ENCODE data around the gene ARHGEF16.

The ARHGEF16 gene

GRCh38 chr1:3456964-3457909, 2.8 kb downstream of the ARHGEF16 start:
- DNase-seq (ENCODE audit: low read depth in 3 of 3): no peak

DNA sequence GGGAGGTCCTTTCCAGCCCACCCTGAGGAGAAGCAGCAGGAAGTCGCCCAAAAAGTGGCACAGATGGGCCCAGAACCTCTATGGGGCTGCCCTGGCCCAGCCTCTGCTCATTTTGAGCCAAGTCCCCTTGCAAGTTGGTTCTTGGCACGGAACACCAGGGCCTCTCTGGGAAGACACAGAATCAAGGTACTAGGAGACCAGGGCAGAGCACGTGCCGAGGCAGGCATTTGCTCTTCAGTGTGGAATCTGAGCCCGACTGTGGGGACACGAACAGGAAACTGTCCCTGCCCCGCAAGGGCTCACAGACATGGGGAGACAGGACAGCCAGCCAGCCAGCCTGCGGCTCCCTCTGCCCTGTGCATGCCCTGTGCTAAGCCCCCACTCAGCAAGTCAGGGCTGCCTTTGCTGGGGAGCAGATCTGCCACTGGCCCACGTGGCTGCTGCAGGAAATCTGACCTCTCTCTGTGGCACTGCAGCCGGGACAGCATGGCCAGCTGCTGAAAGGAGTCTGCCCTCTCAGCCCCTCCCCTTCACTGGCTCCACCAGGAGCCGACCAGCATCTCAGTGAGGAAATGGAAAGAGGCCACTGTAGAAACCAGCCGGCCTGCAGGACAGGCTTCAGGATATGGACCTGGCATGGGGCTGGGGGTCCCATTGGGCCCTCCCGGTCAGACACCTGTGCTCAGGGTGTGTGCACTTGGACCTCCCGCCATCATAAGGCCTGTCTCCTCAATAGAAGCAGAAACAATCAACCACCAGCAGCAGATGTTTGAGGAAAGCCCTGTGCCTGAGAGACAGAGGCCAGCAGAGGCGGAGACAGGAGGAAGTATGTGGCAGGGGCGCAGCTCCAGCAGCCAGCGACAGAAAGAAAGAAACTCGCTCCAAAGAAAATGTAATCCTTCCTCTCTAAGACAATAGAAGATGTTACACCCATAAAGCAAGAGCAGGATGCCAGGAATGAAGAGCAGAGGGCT, 3.7 kb downstream of the ARHGEF16 start:
- no peak for DNase-seq (ENCODE audit: low read depth in 3 of 3)

- DNase-seq (ENCODE audit: low read depth in 3 of 3): no peak
Observed at GRCh38 chr1:3459051-3459908, 4.8 kb downstream of the ARHGEF16 start.

DNA sequence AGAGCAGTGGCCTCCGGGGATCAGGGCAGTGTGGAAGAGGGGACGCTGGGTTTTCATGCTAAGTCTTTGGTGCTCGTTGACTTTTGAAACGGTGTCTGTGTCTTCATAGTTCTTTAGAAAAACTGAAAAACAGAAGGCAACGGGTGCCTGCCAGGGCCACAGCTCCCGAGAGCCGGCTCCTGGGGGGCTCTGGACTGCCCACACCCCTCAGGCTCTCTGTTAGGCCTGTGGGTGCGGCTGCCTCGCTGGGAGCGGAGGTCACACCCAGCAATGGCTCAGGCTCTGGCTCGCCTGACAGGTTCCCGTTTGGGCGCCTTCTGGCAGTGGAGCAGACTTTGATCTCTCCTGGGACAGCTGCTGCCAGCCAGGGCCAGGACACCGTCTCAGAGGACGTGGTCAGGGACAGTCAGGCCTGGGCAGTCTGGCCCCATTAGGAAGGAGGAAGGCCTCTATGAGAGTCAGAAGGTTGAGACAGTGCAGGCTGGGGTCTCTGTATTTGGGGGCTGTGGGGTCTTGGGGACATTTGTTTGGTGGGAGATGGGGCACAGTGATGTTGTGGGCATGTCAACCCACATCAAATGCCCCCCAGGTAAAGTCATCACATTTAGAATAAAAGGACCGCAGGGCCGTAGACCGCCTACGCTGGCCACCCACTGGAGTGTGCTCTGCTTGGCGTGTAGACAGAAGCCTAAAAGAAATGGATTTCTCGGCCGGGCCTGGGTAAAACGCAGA, 5.6 kb downstream of the ARHGEF16 start:
- DNase-seq (ENCODE audit: low read depth in 3 of 3): no peak

DNA sequence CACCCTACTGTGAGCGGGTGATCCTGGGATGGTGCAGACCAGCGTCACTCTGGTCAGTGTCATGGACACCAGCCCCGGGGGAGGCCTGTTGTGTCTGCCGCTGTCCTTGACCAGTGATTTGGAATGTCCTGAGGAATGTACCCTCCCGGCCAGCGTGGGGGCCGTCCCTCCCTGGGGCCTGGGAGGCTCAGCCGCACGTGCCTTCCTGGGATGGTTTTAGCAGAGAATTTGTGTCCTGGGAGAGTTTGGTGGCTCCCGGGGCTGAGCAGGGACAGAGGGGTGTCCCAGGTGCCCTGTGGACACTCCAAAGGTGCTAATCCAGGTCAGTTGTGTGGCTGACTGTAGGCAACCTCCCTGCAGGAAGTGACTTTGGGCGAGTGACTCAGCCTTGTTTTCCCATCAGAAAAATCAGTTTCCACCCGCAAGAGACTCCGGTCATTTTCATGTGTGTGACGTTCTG, 6.2 kb downstream of the ARHGEF16 start:
- DNase-seq (ENCODE audit: low read depth in 3 of 3): no peak

DNA sequence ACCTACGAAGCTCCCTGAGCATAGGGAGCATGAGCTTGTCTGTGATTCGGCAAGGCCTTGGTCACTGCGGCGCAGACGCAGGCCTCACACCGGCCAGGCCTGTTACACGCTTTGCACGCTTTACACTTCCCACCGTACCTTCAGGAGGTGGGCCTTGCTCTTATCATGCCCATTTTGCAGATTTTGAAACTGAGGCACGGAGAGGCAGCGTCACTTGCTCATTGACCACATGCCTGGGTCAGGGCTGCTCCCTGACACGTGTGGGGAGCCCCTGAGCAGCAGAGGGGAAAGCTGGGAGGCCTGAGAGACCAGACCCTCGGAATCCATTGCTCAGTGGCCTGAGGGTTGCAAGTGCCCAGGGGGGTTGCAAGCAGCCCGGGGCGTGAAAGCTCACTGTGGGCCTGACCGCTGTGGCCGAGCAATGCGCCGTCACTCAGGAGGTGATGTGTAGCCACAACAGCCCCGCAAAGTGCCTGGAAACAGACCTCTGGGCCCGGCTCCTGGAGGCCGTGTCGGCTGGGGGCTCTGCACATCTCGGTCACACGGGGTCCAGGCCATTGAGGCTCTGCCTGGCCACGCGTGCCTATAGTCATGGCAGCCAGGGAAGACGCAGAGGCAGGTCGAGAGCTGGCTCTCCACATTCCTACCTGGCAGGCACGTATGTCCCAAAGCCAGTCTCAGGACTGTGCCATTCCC, 6.9 kb downstream of the ARHGEF16 start:
- DNase-seq (ENCODE audit: low read depth in 3 of 3): no peak

- no peak for DNase-seq (ENCODE audit: low read depth in 3 of 3)
Observed at GRCh38 chr1:3461934-3462275, 7.4 kb downstream of the ARHGEF16 start.

DNA sequence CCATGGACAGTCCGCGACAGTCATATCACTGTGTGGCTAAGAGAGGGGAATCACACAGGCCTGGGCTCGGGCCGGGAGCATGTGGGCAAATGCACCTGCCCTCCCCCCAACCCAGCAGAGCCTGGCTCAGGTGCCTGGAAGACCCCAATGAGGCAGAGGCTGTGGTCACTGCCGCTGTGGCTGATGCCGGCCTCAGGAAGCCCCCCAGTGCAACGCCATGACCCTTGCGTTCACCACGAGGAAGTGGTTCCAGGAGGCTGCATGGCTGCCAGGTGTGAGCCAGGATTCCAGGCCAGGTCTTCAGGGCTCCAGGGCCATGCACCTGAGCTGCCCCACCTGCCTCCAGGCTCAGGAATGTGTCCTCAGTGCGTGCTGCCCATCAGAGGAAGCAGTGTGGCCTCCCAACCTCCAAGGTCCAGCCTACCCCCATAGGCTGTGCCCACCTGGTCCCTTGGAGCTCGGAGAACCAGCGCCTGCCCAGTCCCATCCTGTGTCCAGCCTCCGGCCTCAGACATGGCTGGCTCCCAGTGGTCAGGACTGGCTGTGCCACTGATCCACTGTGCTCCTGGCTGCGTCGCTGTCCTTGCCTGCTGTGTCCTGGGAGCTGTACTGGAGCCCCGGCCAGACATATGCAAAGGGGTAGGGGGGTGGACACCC, 8.0 kb downstream of the ARHGEF16 start:
- DNase-seq (ENCODE audit: low read depth in 3 of 3): no peak

DNA sequence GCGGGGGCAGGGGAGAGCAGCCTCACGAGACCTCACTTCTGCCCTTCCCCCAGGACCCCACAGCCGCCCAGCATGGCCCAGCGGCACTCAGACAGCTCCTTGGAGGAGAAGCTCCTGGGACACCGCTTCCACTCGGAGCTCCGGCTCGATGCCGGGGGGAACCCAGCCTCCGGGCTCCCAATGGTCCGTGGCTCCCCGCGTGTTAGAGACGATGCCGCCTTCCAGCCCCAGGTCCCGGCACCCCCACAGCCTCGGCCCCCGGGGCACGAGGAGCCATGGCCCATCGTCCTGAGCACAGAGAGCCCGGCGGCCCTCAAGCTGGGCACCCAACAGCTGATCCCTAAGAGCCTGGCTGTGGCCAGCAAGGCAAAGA, 8.5 kb downstream of the ARHGEF16 start:
- DNase-seq (ENCODE audit: low read depth in 3 of 3): no peak

- DNase-seq (ENCODE audit: low read depth in 3 of 3): no peak
Observed at GRCh38 chr1:3463408-3463863, 9.0 kb downstream of the ARHGEF16 start.

- no peak for DNase-seq (ENCODE audit: low read depth in 3 of 3)
Observed at GRCh38 chr1:3463891-3464648, 9.6 kb downstream of the ARHGEF16 start.

DNA sequence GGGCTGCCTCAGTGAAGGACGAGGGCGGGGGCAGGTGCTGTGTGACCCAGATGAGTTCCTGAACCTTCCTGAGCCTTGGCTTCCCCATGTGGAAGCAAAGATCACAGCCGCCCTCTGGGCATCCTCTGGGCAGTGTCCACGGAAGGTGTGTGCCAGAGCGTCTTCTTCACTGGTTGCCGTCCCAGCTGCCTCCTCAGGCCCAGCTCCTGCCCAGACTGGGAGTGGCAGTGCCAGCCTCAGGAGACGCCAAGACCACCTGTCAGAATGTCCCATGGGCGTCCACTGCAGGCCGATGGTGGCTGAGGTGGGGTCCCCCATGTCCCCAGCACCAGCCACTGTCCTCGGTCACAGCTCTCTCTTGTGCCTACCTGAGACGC, 10.2 kb downstream of the ARHGEF16 start:
- DNase-seq (ENCODE audit: low read depth in 3 of 3): no peak

DNA sequence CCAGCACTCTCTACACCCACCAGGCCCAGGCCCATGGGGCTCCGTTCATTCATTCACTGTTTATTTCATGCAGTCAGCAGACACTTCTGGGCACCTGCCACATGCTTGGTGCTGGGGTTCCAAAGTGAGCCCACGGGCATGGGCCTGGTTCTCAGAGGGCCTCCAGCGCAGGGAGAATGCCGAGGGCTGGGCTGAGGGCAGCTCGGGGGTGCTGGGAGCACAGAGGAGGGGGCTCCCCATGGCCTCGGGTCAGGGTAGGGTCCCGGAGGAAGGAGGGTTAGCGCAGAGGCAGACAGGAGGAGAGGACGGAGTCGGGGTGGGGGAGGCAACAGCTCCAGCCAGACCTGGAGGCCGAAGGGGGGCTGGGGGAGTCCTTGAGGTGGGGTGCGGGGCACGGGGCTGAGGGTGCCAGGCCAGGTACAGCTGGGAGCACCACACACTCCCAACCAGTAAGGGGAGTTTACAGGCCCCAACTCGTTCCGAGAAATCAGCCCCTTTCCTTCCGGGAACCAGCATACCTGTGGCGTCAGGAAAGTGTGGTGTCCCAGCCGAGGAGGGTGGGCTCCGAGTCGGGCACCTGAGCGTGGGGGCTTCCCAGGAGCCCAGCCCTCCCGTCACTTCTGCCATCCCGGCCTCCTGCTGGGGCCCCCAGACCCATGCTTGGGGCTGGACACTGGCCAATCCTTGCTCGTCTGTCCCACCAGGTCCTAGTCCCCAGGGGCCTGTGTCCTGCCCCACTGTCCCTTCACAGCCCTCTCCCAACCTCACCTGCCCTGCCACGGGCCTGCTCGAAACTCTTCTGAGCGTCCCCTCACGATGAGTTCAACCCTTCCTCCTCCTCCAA, 10.8 kb downstream of the ARHGEF16 start:
- no peak for DNase-seq (ENCODE audit: low read depth in 3 of 3)

DNA sequence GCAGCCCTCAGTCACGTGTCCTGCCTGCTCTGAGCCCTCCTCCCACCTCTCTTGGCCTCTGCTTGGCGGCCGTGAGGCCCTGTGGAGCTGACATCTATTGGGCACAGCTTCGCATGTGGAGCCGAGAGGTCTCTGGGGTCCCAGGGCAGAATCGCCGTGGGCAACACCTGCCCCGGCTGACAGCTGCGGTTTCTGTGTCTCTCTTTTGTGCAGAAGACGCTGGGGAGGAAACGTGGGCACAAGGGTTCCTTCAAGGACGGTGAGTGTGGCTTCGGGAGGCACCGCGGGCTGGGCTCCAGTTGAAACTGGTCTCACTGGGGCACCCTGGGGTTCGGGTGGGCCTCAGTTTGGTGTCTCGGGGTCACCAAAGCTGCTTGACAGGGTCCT, 11.5 kb downstream of the ARHGEF16 start:
- DNase-seq (ENCODE audit: low read depth in 3 of 3): no peak

DNA sequence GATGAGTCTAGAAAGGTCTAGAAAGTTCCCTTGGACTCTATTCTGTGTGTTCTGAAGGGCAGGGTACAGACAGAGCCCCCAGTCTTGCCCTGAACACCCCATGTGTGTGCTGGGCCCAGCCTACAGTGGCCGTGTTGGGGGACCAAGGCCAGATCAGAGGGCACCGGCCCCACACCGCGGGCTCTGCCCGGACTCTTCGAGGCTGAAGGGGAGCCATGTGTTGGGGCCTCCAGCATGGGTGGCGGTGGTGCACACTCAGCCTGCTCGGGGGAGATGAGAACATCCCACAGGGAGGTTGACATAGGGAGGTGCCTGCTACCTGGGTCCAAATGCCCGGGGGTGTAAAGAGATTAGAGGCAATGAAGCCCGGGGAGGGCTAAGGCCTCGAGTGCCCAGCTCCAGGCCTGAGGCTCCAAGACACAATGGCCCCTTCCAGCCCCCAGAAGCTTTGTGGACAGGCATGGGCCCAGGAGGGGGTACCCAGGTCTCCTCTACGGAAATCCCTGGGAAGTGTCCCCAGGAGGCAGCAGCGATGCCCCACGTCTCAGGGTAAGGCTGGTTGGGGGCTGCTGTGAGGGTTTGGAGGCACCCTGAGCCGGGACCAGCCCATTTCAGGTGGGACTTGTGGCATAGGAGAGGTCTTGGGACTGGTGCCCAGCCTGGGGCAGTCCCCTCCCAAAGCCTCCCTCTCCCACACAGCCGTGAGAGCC, 12.1 kb downstream of the ARHGEF16 start:
- no peak for DNase-seq (ENCODE audit: low read depth in 3 of 3)

DNA sequence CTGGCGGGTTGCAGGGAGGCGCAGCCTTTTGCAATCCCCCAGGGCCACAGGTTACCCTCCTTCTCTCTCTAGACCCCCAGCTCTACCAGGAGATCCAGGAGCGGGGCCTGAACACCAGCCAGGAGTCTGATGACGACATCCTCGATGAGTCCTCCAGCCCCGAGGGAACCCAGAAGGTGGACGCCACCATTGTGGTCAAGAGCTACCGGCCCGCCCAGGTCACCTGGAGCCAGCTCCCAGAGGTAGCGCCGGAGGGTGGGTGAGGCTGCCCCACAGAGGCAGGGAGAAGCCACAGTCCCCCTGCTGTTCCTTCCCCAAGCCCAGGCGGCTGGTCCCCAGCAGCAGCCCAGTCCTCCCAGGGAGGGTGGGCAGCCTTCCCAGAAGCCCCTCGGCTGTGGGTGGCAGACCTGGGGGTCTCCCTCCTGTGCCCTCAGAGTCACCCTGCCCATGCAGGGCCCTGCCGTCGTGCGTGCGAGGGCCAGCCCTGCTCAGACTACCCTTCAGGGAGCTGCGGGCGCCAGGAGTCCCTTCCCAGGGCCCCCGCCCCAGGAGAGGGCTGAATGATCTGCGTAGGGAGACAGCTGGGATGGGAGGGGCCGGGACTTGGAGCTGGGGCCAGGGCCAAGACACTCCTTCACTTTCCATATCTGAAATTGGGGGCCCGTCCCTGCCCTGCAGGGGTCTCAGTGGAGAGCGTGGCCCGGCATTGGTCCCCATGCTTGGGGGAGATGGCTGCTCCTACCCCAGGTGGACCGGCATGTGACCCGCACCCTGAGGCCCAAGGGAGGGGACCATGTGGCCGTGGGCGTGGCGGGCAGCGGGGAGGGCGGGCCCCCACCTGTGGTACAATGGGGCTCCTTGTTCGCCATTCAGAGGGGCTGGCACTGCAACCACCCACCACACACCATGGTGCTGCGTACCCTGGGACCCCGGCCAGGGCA, 12.9 kb downstream of the ARHGEF16 start:
- no peak for DNase-seq (ENCODE audit: low read depth in 3 of 3)
